HG03060 (cell line): ENCODE data around the gene PTPN20.
"Not testable (repeated sequence)": the region's sequence is repeated elsewhere in the genome, so short reads cannot be mapped to it uniquely, and the experiment has no call there.

ENCODE experiments used
- ATAC-seq: cut with Tn5 transposase; IDR thresholded peaks from one replicate; pipeline ENCODE4 v1.9.1; 2021; ENCODE audit warnings: low read depth, moderate number of reproducible peaks; ENCODE audit not compliant: unreplicated experiment

Gene PTPN20

DNA sequence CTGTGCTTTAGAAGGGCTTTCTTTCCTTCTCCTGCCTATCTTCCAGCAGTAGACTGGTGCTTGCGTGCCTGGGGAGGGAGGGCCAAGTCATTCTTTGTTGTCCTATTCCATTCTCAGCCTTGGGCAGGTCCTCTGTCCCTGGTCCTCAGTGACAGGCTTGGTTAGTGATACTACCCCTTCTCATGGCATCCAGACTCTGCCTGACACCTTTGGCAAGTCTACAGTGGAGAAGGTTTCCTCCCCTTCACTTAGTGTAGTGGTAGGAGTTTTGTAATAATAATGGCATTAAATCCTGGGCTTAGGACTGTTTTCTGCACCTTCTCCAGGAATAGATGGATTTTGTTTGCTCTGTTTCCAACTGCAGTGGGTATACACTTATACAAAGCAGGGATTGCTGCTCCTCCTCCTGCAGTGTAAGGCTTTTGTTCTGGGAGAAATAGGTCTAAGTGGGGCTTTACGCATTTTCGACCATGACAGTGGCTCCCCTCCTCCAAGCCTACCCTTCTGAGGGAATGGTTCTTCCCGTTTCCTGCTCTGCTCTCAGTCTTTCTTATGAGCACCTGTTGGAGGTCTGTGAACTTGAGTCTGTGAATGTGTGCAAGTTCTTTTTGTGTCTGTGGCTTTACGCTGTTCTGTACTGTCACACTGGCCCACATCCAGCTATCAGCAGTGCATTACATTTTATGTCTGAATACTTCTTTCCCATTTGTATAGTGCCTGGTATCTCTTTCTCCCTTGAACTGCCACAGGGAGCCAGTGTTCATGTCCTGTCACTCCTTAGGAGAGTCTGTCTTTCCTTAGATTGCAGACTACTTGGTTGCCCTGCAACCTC lies 37.7 kb downstream of the PTPN20 start:
- ATAC-seq = not testable (repeated sequence)

DNA sequence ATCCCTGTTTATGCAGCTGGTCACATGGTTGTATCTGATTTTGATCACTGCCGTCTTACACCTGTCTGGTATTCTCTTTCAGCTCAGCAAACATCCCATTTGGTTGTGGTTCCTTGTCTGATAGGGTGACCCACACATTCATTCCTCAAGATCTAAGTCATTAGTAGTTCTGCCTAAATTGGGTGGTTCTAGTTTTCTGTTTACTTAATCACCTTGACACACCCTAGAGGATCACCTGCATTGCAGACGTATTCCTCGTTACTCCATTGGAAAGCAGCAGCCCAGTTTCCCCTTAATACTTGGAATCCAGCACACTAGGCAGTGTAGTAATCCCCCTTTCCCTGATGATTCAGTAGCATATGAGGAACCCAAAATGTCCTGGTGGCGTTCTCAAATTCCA lies 41.3 kb downstream of the PTPN20 start:
- ATAC-seq = not testable (repeated sequence)

- ATAC-seq = not testable (repeated sequence)
Observed at GRCh38 chr10:46960742-46961141, 49.5 kb downstream of the PTPN20 start.

DNA sequence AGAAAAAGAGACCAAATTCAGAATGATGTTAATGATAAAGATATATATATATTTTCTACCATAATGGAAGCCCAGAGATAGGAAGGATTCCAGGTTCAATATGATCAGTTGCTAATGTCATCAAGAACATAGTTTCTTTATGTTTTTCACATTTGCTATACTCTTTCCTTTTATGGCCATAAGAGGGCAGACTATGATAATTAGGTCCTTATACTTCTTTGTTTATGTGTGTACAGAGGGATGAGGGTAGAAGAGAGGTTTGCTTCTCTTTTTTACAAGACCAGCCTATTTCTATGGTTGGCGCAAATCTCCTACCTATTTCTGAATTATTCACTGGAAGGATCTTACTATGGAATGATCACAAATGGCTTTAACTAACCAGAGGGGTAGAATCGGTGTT lies 52.1 kb downstream of the PTPN20 start:
- not testable (repeated sequence) for ATAC-seq

GRCh38 chr10:46967013-46967412 lies 55.8 kb downstream of the PTPN20 start:
- ATAC-seq = not testable (repeated sequence)

GRCh38 chr10:46980223-46980622 lies 69.0 kb downstream of the PTPN20 start:
- ATAC-seq = not testable (repeated sequence)

- peak; percentile 82 for ATAC-seq
Observed at GRCh38 chr10:46987233-46987924, 76.2 kb downstream of the PTPN20 start.

DNA sequence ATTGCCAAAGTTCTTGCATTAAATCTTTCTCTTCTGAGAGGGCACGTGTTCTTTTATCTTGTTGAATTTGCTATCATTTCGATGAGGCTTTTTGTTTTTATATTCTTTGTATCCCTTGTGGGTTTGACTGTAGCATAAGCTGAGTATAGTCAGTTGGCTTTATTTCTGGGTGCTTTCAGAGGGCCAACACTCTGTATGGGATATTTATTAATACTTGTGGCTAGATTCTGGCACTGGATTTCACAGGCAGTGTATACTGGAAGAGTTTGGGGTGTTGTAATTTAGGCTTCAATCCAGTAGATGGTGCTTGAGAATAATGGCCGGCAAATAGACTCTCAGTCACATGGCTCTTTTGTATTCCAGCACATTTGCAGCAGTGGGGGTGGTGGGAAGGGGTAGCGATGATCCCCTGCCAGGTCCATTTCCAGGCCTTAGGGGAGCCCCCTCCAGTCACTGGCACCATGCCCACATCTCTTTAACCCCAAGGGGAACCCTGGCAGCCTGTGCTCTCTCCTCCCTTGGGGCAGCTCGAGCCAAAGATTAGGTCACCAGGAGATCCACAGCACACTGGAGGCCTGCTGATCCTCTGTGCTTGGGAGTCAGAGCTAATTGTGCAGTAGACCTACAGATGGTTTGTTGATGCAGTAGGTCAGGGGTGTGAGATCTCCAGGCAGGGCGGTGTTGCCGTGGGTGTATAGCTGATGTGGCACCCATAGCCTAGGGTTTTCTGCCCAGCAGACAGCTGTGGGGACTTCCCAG lies 81.8 kb downstream of the PTPN20 start:
- no peak for ATAC-seq

GRCh38 chr10:46995234-46995633 lies 84.0 kb downstream of the PTPN20 start:
- no peak for ATAC-seq

DNA sequence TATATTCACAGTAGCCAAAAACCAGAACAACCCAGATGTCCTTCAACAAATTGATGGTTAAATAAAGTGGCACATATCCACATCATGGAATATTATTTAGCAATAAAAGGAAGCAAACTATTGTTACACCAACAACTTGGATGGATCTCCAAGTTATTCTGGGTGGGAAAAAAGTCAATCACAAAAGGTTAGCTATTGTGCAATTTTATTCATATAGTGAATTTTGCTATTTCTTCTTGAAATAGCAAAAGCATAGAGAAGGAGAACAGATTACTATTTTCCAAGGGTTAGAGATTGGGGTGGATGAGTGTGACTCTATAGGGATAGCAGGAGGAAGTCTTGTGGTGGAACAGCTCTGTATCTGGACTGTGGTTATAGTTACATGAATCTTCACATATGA lies 87.0 kb downstream of the PTPN20 start:
- no peak for ATAC-seq

DNA sequence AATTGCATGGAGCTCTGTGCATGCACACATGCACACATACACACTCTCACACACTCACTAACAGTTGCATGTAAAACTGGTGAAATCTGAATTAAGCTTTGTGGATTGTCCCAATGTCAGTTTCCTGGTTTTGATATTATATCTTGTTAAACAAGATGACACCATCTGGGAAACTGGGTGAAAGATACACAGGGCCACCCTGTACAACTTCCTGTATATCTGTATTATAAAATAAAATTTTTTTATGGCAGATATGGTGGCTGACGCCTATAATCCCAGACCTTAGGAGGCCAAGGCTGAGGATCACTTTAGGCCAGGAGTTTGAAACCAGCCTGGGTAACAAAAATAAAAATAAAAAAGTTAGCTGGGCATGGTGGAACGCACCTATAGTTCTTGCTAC lies 87.4 kb downstream of the PTPN20 start:
- ATAC-seq = no peak

DNA sequence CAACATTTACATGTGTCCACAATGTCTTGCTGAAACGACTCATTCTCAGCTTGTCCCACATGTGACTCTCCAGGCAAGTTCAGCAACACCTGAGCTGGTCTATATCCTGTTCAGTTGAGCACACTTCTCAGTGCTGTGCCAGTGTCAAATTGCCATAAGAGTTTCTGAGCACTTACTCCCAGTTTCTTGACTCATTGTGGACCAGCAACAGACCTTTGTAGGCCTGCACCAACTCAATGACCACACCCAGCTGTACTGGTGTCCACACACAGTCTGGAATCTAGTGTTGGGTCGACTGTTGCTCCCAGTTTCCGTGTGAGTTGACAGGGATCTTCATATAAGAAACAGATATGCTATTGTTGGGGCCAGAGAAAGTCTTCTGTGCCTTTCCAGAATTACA lies 88.0 kb downstream of the PTPN20 start:
- ATAC-seq = no peak

- ATAC-seq = no peak
Observed at GRCh38 chr10:47008769-47009168, 97.5 kb downstream of the PTPN20 start.

DNA sequence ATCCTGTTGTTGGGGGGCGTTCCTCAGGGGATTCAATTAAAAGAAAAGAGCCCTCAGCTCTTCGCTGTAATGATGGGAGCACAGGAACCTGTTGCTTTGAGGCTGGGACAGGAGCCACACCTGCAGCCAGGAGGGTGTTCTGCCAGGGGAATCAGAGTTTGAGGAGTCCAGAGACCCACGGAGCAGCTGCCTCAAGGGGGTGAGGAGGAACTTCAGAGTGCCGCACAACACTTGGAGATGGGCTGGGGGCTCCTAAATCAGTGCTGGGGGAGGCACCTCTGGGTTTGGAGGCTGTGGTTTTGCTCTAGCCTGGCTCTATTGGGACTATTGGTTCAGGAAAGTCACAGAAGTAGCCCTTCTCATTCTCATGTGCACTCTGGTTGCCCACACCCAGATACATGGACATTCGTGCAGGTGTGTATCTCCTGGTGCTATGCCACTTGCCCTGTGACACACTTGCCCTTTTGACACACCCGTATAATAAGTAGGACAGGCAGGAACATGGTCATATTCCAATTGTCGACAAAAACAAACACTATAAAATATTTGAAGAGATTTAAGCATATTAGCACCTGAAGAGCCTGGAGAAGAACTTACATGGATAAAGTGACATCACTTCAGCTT lies 98.1 kb downstream of the PTPN20 start:
- no peak for ATAC-seq

DNA sequence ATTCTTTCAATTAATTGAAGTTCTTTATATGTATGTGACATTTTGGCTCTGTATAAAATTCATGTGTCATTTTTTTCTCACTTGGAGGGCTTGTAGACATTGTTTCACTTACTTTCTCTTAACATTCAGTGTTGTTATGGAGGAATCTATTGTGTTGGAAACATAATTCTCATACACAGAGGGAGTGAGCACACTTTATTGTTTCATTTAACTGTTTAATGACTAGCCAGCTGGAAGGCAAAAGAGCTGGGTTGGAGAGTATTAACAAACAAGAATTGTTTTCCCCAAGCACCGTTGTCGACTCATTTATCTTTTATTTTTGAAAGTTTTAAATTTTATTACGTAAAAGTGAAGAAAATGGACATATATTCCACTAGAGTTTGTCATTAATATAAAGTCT lies 98.8 kb downstream of the PTPN20 start:
- no peak for ATAC-seq

- no peak for ATAC-seq
Observed at GRCh38 chr10:47012214-47012613, 101.0 kb downstream of the PTPN20 start.

- ATAC-seq = no peak
Observed at GRCh38 chr10:47013507-47014154, 102.4 kb downstream of the PTPN20 start.

GRCh38 chr10:47015404-47015803 lies 104.2 kb downstream of the PTPN20 start:
- no peak for ATAC-seq

DNA sequence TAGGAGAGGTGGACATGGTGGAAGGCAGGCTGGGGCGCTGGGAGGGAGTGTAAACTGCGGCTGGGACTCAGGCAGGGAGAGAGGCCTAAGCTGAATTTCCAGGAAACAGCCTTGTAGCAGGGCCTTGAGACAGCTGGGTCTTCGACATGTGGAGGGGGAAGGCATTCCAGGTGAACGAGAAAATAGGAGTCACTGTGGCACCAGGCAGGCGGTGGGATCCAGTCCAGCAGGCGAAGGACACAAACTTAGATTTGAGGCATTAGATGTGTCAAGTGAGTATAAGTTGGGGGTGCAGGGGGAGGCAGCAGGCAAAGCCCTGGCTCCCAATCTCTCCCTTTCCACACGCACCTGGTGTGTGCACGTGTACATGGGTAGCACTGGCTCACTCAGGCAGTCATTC lies 105.3 kb downstream of the PTPN20 start:
- no peak for ATAC-seq

GRCh38 chr10:47018026-47018735 lies 107.0 kb downstream of the PTPN20 start:
- no peak for ATAC-seq
